ENCODE results near the gene DUSP19.
"Not testable (repeated sequence)": the region's sequence is repeated elsewhere in the genome, so short reads cannot be mapped to it uniquely, and the experiment has no call there.

Gene DUSP19

GRCh38 chr2:183047486-183048125 lies 30.9 kb upstream of the DUSP19 start:
- peaks cover 19% of the 10 kb centered on the region for H3K9me3 ChIP-seq (ENCODE audit: control insufficient read depth, insufficient read depth, low read length)
- not testable (repeated sequence) for H3K36me3 ChIP-seq (ENCODE audit: insufficient read depth, low read length); H3K9ac ChIP-seq (ENCODE audit: low read depth, low read length); H3K4me1 ChIP-seq (ENCODE audit: insufficient read depth, low read length)

GRCh38 chr2:183049420-183049819 lies 29.1 kb upstream of the DUSP19 start:
- H3K36me3 ChIP-seq (ENCODE audit: insufficient read depth, low read length), result no peaks in the 10 kb centered on the region; the same call in 1 of the 2 replicates
- H3K9ac ChIP-seq (ENCODE audit: low read depth, low read length), result peak overlapping the region; percentile 47
- H3K4me1 ChIP-seq (ENCODE audit: insufficient read depth, low read length), result peaks cover 10% of the 10 kb centered on the region; the same call in 1 of the 2 replicates
- H3K9me3 ChIP-seq (ENCODE audit: control insufficient read depth, insufficient read depth, low read length), result peaks cover 29% of the 10 kb centered on the region

- Histone ChIP-seq H3K9ac (ENCODE audit: low read depth, low read length) (no peak overlapping the region), H3K4me1 (ENCODE audit: insufficient read depth, low read length) (peaks cover 8% of the 10 kb centered on the region; the same call in 1 of the 2 replicates), H3K36me3 (ENCODE audit: insufficient read depth, low read length) (no peaks in the 10 kb centered on the region; the same call in 1 of the 2 replicates), H3K9me3 (ENCODE audit: control insufficient read depth, insufficient read depth, low read length) (peaks cover 10% of the 10 kb centered on the region; the same call in 1 of the 2 replicates)
Measured at GRCh38 chr2:183057333-183057985, 21.1 kb upstream of the DUSP19 start.

- Histone ChIP-seq H3K4me1 (ENCODE audit: insufficient read depth, low read length) (peaks cover 8% of the 10 kb centered on the region; the same call in 1 of the 2 replicates), H3K9me3 (ENCODE audit: control insufficient read depth, insufficient read depth, low read length) (no peaks in the 10 kb centered on the region)
Measured at GRCh38 chr2:183059561-183059960, 19.0 kb upstream of the DUSP19 start.

GRCh38 chr2:183060571-183061231 lies 17.8 kb upstream of the DUSP19 start:
- H3K36me3 ChIP-seq (ENCODE audit: insufficient read depth, low read length), result no peaks in the 10 kb centered on the region
- H3K9me3 ChIP-seq (ENCODE audit: control insufficient read depth, insufficient read depth, low read length), result no peaks in the 10 kb centered on the region
- H3K4me1 ChIP-seq (ENCODE audit: insufficient read depth, low read length), result peaks cover 8% of the 10 kb centered on the region; the same call in 1 of the 2 replicates
- H3K9ac ChIP-seq (ENCODE audit: low read depth, low read length), result no peak overlapping the region

More at GRCh38 chr2:183059561-183059960, 19.0 kb upstream of the DUSP19 start:
- Histone ChIP-seq H3K36me3 (ENCODE audit: insufficient read depth, low read length) (no peaks in the 10 kb centered on the region), H3K9ac (ENCODE audit: low read depth, low read length) (no peak overlapping the region)

- Histone ChIP-seq H3K36me3 (ENCODE audit: insufficient read depth, low read length) (no peaks in the 10 kb centered on the region), H3K9me3 (ENCODE audit: control insufficient read depth, insufficient read depth, low read length) (no peaks in the 10 kb centered on the region), H3K4me1 (ENCODE audit: insufficient read depth, low read length) (peaks cover 8% of the 10 kb centered on the region; the same call in 1 of the 2 replicates), H3K9ac (ENCODE audit: low read depth, low read length) (no peak overlapping the region)
Measured at GRCh38 chr2:183063083-183063482, 15.5 kb upstream of the DUSP19 start.

GRCh38 chr2:183068561-183068960 lies 10.0 kb upstream of the DUSP19 start:
- Histone ChIP-seq H3K9ac (ENCODE audit: low read depth, low read length) (no peak overlapping the region), H3K36me3 (ENCODE audit: insufficient read depth, low read length) (no peaks in the 10 kb centered on the region), H3K4me1 (ENCODE audit: insufficient read depth, low read length) (no peaks in the 10 kb centered on the region), H3K9me3 (ENCODE audit: control insufficient read depth, insufficient read depth, low read length) (peaks cover 2% of the 10 kb centered on the region; the same call in 1 of the 2 replicates)

GRCh38 chr2:183069174-183069573 lies 9.4 kb upstream of the DUSP19 start:
- Histone ChIP-seq H3K9ac (ENCODE audit: low read depth, low read length) (no peak overlapping the region), H3K36me3 (ENCODE audit: insufficient read depth, low read length) (no peaks in the 10 kb centered on the region), H3K4me1 (ENCODE audit: insufficient read depth, low read length) (no peaks in the 10 kb centered on the region), H3K9me3 (ENCODE audit: control insufficient read depth, insufficient read depth, low read length) (peaks cover 2% of the 10 kb centered on the region; the same call in 1 of the 2 replicates)

GRCh38 chr2:183070942-183071844 lies 7.4 kb upstream of the DUSP19 start:
- no peaks in the 10 kb centered on the region for H3K36me3 ChIP-seq (ENCODE audit: insufficient read depth, low read length)
- no peak overlapping the region for H3K9ac ChIP-seq (ENCODE audit: low read depth, low read length)
- H3K9me3 ChIP-seq (ENCODE audit: control insufficient read depth, insufficient read depth, low read length), result peaks cover 2% of the 10 kb centered on the region; the same call in 1 of the 2 replicates
- no peaks in the 10 kb centered on the region for H3K4me1 ChIP-seq (ENCODE audit: insufficient read depth, low read length)

- H3K36me3 ChIP-seq (ENCODE audit: insufficient read depth, low read length), result no peaks in the 10 kb centered on the region
- H3K9ac ChIP-seq (ENCODE audit: low read depth, low read length), result no peak overlapping the region
- H3K4me1 ChIP-seq (ENCODE audit: insufficient read depth, low read length), result no peaks in the 10 kb centered on the region
- H3K9me3 ChIP-seq (ENCODE audit: control insufficient read depth, insufficient read depth, low read length), result peaks cover 2% of the 10 kb centered on the region; the same call in 1 of the 2 replicates
Measured at GRCh38 chr2:183072177-183072576, 6.4 kb upstream of the DUSP19 start.

- H3K9ac ChIP-seq (ENCODE audit: low read depth, low read length), result peak overlapping the region; percentile 69
- no peaks in the 10 kb centered on the region; the same call in 1 of the 2 replicates for H3K4me1 ChIP-seq (ENCODE audit: insufficient read depth, low read length)
- H3K9me3 ChIP-seq (ENCODE audit: control insufficient read depth, insufficient read depth, low read length), result no peaks in the 10 kb centered on the region
- H3K36me3 ChIP-seq (ENCODE audit: insufficient read depth, low read length), result no peaks in the 10 kb centered on the region
Measured at GRCh38 chr2:183078163-183078463, 434 bp upstream of the DUSP19 start.

- Histone ChIP-seq H3K36me3 (ENCODE audit: insufficient read depth, low read length) (no peaks in the 10 kb centered on the region), H3K4me1 (ENCODE audit: insufficient read depth, low read length) (no peaks in the 10 kb centered on the region; the same call in 1 of the 2 replicates), H3K9ac (ENCODE audit: low read depth, low read length) (peak overlapping the region; percentile 69), H3K9me3 (ENCODE audit: control insufficient read depth, insufficient read depth, low read length) (no peaks in the 10 kb centered on the region)
Measured at GRCh38 chr2:183079139-183079775, 710 bp downstream of the DUSP19 start.

- H3K36me3 ChIP-seq (ENCODE audit: insufficient read depth, low read length), result no peaks in the 10 kb centered on the region
- H3K9me3 ChIP-seq (ENCODE audit: control insufficient read depth, insufficient read depth, low read length), result no peaks in the 10 kb centered on the region
- H3K9ac ChIP-seq (ENCODE audit: low read depth, low read length), result no peak overlapping the region
- H3K4me1 ChIP-seq (ENCODE audit: insufficient read depth, low read length), result no peaks in the 10 kb centered on the region; the same call in 1 of the 2 replicates
Measured at GRCh38 chr2:183081911-183082310, 3.4 kb downstream of the DUSP19 start.

Data from ES-I3 (cell line).